ENCODE measurements around the gene ZNF184. TPM values are rescaled to one million over a fixed set of nuclear protein-coding genes. Genes with fewer than 3 reads are reported as not detected.

ZNF184 gene
- total and polyA plus RNA-seq, 10 of the 15 experiments (the other 5 are each of a cell fraction or from before 2014, with no cell fraction given), result 4.1 to 15.1 (median 8.3) TPM

DNA sequence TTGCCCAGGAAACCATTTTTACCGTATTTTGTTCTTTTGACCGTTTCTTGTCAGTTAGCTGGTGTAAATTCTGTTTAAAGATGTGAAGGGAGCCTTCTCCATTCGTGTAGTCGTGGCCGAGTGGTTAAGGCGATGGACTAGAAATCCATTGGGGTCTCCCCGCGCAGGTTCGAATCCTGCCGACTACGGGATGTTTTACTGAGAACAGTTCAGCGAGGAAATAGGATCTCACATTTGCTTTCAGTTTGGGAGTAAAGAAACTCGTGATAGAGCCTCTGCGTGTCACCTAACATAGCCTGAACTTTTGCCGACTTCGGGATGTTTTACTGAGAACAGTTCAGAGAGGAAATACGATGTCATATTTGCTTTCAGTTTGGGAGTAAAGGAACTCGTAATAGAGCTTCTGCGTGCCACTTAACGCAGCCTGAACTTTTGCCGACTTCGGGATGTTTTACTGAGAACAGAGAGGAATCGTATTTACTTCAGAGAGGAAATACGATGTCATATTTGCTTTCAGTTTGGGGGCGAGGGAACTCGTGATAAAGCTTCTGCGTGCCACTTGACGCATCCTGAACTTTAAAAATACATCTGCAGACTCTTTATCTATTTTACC, 5.9 kb upstream of the ZNF184 start (continued):
- no peak for TF ChIP-seq CHD1 (IDR thresholded peaks at IDR 0.05; ENCODE audit: low read depth, low read length)
- no peak for TF ChIP-seq HDAC6 (IDR thresholded peaks at IDR 0.05; ENCODE audit: unreplicated experiment)
- no peak for TF ChIP-seq SIX5 (IDR thresholded peaks at IDR 0.05; ENCODE audit: low read depth, low read length, severe bottlenecking)
- TF ChIP-seq NFIC (IDR thresholded peaks at IDR 0.05; ENCODE audit: low read depth, low read length), result peak; percentile 29
- TF ChIP-seq LARP7 (IDR thresholded peaks at IDR 0.05), result 0 out of 2 replicates have a peak, but pooled peaks have one; percentile 5
- TF ChIP-seq FOXK2 (IDR thresholded peaks at IDR 0.05), result no peak; the same call in 1 of the 2 replicates
- TF ChIP-seq CBX3 (IDR thresholded peaks at IDR 0.05; ENCODE audit: borderline replicate concordance, low read depth), result no peak
- TF ChIP-seq, protein P1, sequence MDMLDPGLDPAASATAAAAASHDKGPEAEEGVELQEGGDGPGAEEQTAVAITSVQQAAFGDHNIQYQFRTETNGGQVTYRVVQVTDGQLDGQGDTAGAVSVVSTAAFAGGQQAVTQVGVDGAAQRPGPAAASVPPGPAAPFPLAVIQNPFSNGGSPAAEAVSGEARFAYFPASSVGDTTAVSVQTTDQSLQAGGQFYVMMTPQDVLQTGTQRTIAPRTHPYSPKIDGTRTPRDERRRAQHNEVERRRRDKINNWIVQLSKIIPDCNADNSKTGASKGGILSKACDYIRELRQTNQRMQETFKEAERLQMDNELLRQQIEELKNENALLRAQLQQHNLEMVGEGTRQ (IDR thresholded peaks at IDR 0.05; ENCODE audit: borderline replicate concordance, low read depth, low read length), result no peak
- TF ChIP-seq CHD4 (IDR thresholded peaks at IDR 0.05), result no peak
- peak; percentile 68; the same call in 1 of the 2 replicates for TF ChIP-seq ZNF217 (IDR thresholded peaks at IDR 0.05)
- TF ChIP-seq, protein P2, sequence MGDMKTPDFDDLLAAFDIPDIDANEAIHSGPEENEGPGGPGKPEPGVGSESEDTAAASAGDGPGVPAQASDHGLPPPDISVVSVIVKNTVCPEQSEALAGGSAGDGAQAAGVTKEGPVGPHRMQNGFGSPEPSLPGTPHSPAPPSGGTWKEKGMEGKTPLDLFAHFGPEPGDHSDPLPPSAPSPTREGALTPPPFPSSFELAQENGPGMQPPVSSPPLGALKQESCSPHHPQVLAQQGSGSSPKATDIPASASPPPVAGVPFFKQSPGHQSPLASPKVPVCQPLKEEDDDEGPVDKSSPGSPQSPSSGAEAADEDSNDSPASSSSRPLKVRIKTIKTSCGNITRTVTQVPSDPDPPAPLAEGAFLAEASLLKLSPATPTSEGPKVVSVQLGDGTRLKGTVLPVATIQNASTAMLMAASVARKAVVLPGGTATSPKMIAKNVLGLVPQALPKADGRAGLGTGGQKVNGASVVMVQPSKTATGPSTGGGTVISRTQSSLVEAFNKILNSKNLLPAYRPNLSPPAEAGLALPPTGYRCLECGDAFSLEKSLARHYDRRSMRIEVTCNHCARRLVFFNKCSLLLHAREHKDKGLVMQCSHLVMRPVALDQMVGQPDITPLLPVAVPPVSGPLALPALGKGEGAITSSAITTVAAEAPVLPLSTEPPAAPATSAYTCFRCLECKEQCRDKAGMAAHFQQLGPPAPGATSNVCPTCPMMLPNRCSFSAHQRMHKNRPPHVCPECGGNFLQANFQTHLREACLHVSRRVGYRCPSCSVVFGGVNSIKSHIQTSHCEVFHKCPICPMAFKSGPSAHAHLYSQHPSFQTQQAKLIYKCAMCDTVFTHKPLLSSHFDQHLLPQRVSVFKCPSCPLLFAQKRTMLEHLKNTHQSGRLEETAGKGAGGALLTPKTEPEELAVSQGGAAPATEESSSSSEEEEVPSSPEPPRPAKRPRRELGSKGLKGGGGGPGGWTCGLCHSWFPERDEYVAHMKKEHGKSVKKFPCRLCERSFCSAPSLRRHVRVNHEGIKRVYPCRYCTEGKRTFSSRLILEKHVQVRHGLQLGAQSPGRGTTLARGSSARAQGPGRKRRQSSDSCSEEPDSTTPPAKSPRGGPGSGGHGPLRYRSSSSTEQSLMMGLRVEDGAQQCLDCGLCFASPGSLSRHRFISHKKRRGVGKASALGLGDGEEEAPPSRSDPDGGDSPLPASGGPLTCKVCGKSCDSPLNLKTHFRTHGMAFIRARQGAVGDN (IDR thresholded peaks at IDR 0.05), result no peak
- TF ChIP-seq STAT1 (conservative IDR thresholded peaks at IDR 0.05), result 0 out of 2 replicates have a peak, but pooled peaks have one; percentile 53
- TF ChIP-seq EZH2 (IDR thresholded peaks at IDR 0.05; ENCODE audit: borderline replicate concordance, control insufficient read depth, low read depth, low read length), result no peak
- TF ChIP-seq, protein P3, sequence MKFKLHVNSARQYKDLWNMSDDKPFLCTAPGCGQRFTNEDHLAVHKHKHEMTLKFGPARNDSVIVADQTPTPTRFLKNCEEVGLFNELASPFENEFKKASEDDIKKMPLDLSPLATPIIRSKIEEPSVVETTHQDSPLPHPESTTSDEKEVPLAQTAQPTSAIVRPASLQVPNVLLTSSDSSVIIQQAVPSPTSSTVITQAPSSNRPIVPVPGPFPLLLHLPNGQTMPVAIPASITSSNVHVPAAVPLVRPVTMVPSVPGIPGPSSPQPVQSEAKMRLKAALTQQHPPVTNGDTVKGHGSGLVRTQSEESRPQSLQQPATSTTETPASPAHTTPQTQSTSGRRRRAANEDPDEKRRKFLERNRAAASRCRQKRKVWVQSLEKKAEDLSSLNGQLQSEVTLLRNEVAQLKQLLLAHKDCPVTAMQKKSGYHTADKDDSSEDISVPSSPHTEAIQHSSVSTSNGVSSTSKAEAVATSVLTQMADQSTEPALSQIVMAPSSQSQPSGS (IDR thresholded peaks at IDR 0.05; ENCODE audit: low read length), result no peak; the same call in 1 of the 2 replicates
- TF ChIP-seq PAX8 (IDR thresholded peaks at IDR 0.05), result peak; percentile 26; the same call in 1 of the 2 replicates
- TF ChIP-seq, protein P4, sequence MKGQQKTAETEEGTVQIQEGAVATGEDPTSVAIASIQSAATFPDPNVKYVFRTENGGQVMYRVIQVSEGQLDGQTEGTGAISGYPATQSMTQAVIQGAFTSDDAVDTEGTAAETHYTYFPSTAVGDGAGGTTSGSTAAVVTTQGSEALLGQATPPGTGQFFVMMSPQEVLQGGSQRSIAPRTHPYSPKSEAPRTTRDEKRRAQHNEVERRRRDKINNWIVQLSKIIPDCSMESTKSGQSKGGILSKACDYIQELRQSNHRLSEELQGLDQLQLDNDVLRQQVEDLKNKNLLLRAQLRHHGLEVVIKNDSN (IDR thresholded peaks at IDR 0.05; ENCODE audit: borderline replicate concordance, extremely low read length, insufficient read depth, low read depth, low read length), result no peak
- TF ChIP-seq SMC3 (IDR thresholded peaks at IDR 0.05; ENCODE audit: borderline replicate concordance, low read length), result no peak
- 0 out of 2 replicates have a peak, but pooled peaks have one; percentile 23 for TF ChIP-seq CREB1 (IDR thresholded peaks at IDR 0.05; ENCODE audit: low read depth)
- TF ChIP-seq KAT2A (conservative IDR thresholded peaks at IDR 0.05; ENCODE audit: control insufficient read depth, low read depth, low read length), result no peak
- TF ChIP-seq EGR1 (IDR thresholded peaks at IDR 0.05; ENCODE audit: borderline replicate concordance in 1 of 2, low read depth in 2 of 2, low read length in 2 of 2), result no peak
- TF ChIP-seq RUNX3 (IDR thresholded peaks at IDR 0.05; ENCODE audit: low read length), result peak; percentile 40; the same call in 1 of the 2 replicates
- TF ChIP-seq TAF1 (IDR thresholded peaks at IDR 0.05; ENCODE audit: borderline replicate concordance, low read depth, low read length), result no peak; the same call in 1 of the 2 replicates
- peak; percentile 96 for TF ChIP-seq ZSCAN29 (IDR thresholded peaks at IDR 0.05)
- no peak for TF ChIP-seq SUPT20H (IDR thresholded peaks at IDR 0.05; ENCODE audit: borderline replicate concordance, control insufficient read depth, low read depth, low read length)

Measured in GM12878 (cell line).